Measurements from ENCODE around the gene ODAD3. TPM values are rescaled to one million over a fixed set of nuclear protein-coding genes. Genes with fewer than 3 reads are reported as not detected.

ODAD3 gene
- total RNA-seq, 4 donors from 2014 or later, result 1.5 TPM; not detected in 3

DNA sequence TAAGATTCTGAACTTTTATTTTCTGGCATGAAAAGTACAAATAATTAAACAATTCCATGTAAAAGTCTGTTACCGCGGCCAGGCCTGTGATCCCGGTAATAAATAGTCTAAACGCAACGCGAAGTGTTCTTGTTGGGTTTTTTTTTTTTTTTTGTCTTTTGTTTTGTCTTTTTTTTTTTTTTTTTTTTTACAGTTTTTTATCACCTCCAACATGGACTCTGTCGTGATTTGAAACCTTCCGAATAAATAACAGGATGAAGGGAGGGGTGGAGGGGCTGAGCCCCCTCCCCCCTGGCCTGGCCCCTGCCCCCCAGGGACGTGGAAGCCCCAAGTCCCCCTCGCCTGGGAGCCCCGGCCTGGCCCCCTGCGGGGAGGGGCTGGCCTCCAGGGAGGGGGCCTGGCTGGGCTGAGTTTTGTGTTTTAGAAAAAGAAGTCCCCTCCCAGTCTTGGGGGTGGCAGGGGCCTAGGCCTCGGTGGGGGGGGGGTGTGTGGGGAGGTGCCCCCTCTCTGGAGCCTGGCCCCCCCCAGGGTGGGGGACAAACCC, 16.5 kb upstream of the ODAD3 start:
- no peak for TF ChIP-seq POLR2A (IDR thresholded peaks at IDR 0.05)
- TF ChIP-seq, protein P1, sequence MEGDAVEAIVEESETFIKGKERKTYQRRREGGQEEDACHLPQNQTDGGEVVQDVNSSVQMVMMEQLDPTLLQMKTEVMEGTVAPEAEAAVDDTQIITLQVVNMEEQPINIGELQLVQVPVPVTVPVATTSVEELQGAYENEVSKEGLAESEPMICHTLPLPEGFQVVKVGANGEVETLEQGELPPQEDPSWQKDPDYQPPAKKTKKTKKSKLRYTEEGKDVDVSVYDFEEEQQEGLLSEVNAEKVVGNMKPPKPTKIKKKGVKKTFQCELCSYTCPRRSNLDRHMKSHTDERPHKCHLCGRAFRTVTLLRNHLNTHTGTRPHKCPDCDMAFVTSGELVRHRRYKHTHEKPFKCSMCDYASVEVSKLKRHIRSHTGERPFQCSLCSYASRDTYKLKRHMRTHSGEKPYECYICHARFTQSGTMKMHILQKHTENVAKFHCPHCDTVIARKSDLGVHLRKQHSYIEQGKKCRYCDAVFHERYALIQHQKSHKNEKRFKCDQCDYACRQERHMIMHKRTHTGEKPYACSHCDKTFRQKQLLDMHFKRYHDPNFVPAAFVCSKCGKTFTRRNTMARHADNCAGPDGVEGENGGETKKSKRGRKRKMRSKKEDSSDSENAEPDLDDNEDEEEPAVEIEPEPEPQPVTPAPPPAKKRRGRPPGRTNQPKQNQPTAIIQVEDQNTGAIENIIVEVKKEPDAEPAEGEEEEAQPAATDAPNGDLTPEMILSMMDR (IDR thresholded peaks at IDR 0.05), result no peak
- Histone ChIP-seq H3K4me1 (no peaks in the 10 kb centered on the region), H3K27me3 (no peaks in the 10 kb centered on the region), H3K9me3 (no peaks in the 10 kb centered on the region), H3K4me3 (no peak overlapping the region), H3K27ac (no peak overlapping the region), H3K36me3 (peaks cover 0 to 42% (median 0%) of the 10 kb centered on the region in 3 donors)
- no peak for DNase-seq

DNA sequence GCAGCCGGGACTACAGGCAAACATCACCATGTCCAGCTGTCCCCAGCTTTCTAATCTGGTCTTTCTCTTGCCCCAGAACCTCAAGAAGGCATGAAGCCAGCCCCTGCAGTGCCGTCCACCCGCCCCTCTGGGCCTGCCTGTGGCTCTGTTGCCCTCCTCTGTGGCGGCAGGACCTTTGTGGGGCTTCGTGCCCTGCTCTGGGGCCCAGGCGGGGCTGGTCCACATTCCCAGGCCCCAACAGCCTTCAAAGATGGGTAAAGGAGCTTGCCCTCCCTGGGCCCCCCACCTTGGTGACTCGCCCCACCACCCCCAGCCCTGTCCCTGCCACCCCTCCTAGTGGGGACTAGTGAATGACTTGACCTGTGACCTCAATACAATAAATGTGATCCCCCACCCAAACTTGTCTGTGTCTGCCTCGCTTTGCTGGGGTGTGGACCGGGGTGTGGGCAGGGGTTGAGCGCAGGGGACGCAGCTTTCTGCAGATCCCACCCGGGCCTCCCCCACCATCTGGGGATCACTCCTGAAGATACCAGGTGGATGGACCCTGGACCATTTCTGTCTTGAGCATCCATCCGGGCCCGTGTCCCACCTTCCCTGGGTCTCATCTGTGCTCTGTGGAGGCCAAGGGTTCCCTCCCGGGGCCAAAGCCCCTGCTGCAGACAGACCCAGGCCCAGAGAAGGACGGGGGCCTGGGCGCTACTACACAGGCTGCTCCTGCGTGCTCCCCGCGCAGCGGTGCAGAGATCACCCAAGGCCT, 15.8 kb upstream of the ODAD3 start:
- TF ChIP-seq, protein P1 (IDR thresholded peaks at IDR 0.05), result no peak
- no peak for TF ChIP-seq POLR2A (IDR thresholded peaks at IDR 0.05)

DNA sequence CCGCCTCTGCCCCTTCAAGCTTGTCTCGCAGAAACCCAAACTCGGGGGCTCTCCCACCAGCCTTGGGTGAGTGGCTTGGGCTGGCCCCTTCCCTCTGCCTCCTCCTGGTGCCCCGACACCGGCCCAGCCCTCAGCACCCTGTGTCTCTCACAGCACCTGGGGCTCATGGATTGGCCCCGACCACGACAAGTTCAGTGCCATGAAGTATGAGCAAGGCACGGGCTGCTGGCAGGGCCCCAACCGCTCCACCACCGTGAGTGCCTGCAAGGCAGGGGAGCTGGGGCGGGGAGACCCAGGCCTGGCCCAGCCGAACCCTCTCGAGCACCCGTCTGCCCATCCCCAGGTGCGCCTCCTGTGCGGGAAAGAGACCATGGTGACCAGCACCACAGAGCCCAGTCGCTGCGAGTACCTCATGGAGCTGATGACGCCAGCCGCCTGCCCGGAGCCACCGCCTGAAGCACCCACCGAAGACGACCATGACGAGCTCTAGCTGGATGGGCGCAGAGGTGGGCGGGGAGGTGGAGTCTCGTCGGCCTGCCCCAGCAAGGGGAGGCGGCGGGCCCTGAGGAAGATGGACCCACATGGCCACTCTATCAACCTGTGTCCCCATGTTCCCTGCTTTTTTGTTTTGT, 14.1 kb upstream of the ODAD3 start:
- no peak for TF ChIP-seq POLR2A (IDR thresholded peaks at IDR 0.05)
- TF ChIP-seq, protein P1 (IDR thresholded peaks at IDR 0.05), result no peak
- DNase-seq, result no peak
- Histone ChIP-seq H3K27ac (no peak overlapping the region), H3K9me3 (no peaks in the 10 kb centered on the region), H3K4me3 (no peak overlapping the region), H3K36me3 (peaks cover 0 to 65% (median 0%) of the 10 kb centered on the region in 3 donors), H3K4me1 (no peaks in the 10 kb centered on the region), H3K27me3 (no peaks in the 10 kb centered on the region)

More for the DNA sequence above, 15.8 kb upstream of the ODAD3 start:
- no peaks in the 10 kb centered on the region for H3K9me3 ChIP-seq
- no peaks in the 10 kb centered on the region for H3K4me1 ChIP-seq
- no peak overlapping the region for H3K27ac ChIP-seq
- no peak for DNase-seq
- H3K36me3 ChIP-seq, result peaks cover 0 to 48% (median 0%) of the 10 kb centered on the region in 3 donors
- H3K27me3 ChIP-seq, result no peaks in the 10 kb centered on the region
- no peak overlapping the region for H3K4me3 ChIP-seq

DNA sequence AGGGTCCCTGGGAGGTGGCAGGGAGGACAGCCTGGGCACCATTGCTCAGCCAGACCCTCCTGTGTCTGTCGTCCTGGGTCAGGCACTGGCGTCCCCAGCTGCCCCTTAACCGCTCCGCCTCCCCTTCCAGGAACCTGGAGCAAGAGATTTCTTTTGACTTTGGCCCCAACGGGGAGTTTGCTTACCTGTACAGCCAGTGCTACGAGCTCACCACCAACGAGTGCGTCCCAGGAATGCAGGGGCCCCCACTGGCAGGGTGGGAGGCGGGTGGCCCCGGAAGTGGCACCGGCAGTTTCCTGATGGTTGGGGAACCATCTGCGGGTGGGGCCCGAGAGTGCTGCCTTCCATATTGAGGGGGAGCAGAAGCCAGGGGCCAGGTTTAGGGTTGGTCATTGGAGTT, 13.5 kb upstream of the ODAD3 start:
- TF ChIP-seq, protein P1 (IDR thresholded peaks at IDR 0.05), result no peak
- no peak for TF ChIP-seq POLR2A (IDR thresholded peaks at IDR 0.05)
- peaks cover 0 to 72% (median 0%) of the 10 kb centered on the region in 3 donors for H3K36me3 ChIP-seq
- no peaks in the 10 kb centered on the region for H3K27me3 ChIP-seq
- no peaks in the 10 kb centered on the region for H3K9me3 ChIP-seq
- no peaks in the 10 kb centered on the region for H3K4me1 ChIP-seq
- no peak for DNase-seq
- no peak overlapping the region for H3K27ac ChIP-seq
- no peak overlapping the region for H3K4me3 ChIP-seq

DNA sequence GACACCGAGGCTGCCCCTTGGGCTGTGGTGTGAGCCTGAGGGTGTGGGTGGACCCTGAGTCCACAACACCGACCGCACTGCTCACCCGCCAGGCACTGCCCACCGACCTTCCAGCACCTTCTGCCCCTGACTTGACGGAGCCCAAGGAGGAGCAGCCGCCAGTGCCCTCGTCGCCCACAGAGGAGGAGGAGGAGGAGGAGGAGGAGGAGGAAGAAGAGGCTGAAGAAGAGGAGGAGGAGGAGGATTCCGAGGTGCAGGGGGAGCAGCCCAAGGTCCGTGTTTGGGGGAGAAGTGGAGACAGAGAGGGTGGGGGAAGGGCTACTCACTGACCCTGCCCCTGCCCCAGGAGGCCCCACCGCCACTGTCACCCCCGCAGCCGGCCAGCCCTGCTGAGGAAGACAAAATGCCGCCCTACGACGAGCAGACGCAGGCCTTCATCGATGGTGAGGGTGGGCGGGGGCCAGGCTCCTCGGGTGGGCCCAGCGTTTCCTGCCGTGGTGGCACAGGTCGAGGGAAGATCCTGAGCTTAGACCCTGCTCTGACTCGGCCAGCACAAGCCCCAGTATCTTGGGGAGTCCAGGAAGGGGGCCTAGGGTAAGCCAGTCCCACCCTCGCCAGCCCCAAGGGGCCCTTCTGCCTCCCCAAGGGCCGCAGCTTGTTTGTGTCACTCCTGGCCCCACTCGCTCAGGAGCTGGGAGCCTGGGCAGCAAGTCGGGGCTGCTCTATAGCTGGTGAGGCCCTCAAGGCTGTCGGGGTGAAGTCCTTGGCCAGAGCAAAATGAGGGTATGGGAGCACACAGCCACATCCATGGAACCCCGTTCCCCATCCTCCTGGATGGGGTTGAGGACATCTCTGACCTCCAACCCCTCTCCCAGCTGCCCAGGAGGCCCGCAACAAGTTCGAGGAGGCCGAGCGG, 12.7 kb upstream of the ODAD3 start:
- peaks cover 0 to 80% (median 0%) of the 10 kb centered on the region in 3 donors for H3K36me3 ChIP-seq
- H3K4me3 ChIP-seq, result no peak overlapping the region
- TF ChIP-seq POLR2A (IDR thresholded peaks at IDR 0.05), result no peak
- TF ChIP-seq, protein P1 (IDR thresholded peaks at IDR 0.05), result no peak
- H3K4me1 ChIP-seq, result no peaks in the 10 kb centered on the region
- no peak overlapping the region for H3K27ac ChIP-seq
- H3K9me3 ChIP-seq, result no peaks in the 10 kb centered on the region
- no peak for DNase-seq
- H3K27me3 ChIP-seq, result no peaks in the 10 kb centered on the region
